K562 (cell line): ENCODE data around the gene PRPF6. TPM values are rescaled to one million over a fixed set of nuclear protein-coding genes. Genes with fewer than 3 reads are reported as not detected.

Source experiments
- ZNF12 ChIP-seq: sonication (generic); formaldehyde crosslinking; IDR thresholded peaks from 2 replicates; pipeline ENCODE4 v1.4.0; 2020; ENCODE audit warnings: mild to moderate bottlenecking, missing genetic modification reagents
- ZNF436 ChIP-seq: fragments of 250-450, 450-650 bp; sonication (Bioruptor Pico); formaldehyde crosslinking; IDR thresholded peaks from 2 replicates; pipeline ENCODE4 v1.7.0; 2020; ENCODE audit warnings: mild to moderate bottlenecking
- ZNF592 ChIP-seq: fragments of 450-650 bp; IDR thresholded peaks from 2 replicates; pipeline ENCODE4 v1.6.1; 2017; ENCODE audit warnings: antibody characterized with exemption, mild to moderate bottlenecking
- ZNF77 ChIP-seq: fragments of 250-450 bp; sonication (Bioruptor Pico); IDR thresholded peaks from 2 replicates; pipeline ENCODE4 v1.5.0; 2020
- polyA plus RNA-seq, 8 experiments: library from polyadenylated mRNA; depleted of rRNA in 4 of 8; stranded (reverse) in 5 of 8; unstranded in 3 of 8; fragments of >200 nt; fragmentation: Nextera tagmentation in 2 of 8; fragmentation: Illumina TruSeq in 1 of 8; extraction: Ambion mirVana in 2 of 8; extraction: Trizol in 1 of 8; gene quantifications; 2 replicates each; pipeline versions ENCODE4 v1.2.1 to v1.2.3, GENCODE V29; 2011 to 2014; ENCODE audit warnings: inconsistent platforms in 1 of 8, missing spikeins in 1 of 8
- total RNA-seq, 7 experiments: library from RNA; depleted of rRNA in 6 of 7; stranded (reverse); fragments of >200 nt in 6 of 7; fragmentation: Illumina TruSeq in 2 of 7; extraction: Trizol in 2 of 7; gene quantifications; 2 replicates each; pipeline versions ENCODE4 v1.2.1 to v1.2.3, GENCODE V29; 2011 to 2021; ENCODE audit warnings: low replicate concordance in 1 of 7
- TF ChIP-seq, protein P1 (sequence below): fragments of 200-800 bp; sonication (Bioruptor generic); IDR thresholded peaks from 2 replicates; pipeline ENCODE4 v1.6.1; 2016; ENCODE audit warnings: missing genetic modification characterization, missing compliant biosample characterization
- TF ChIP-seq, protein P2 (sequence below): fragments of 250-450 bp; sonication (Bioruptor Pico); IDR thresholded peaks from 2 replicates; pipeline ENCODE4 v1.4.0; 2020; ENCODE audit warnings: mild to moderate bottlenecking, moderate library complexity
- TF ChIP-seq, protein P3 (sequence below): IDR thresholded peaks from 3 replicates; pipeline ENCODE4 v1.6.1; 2011; ENCODE audit warnings: borderline replicate concordance, mild to moderate bottlenecking, moderate library complexity; ENCODE audit not compliant: insufficient read length; ENCODE audit errors: extremely low read depth
- TF ChIP-seq, protein P4 (sequence below): sonication (generic); formaldehyde crosslinking; IDR thresholded peaks from 2 replicates; pipeline ENCODE4 v1.8.0; 2022; ENCODE audit warnings: missing genetic modification reagents, mild to moderate bottlenecking, borderline replicate concordance

PRPF6 gene
- total and polyA plus RNA-seq, 9 of the 15 experiments (the other 6 are each of a cell fraction or from before 2014, with no cell fraction given) = 4.2 to 83.2 (median 59.9) TPM

- TF ChIP-seq, protein P1, sequence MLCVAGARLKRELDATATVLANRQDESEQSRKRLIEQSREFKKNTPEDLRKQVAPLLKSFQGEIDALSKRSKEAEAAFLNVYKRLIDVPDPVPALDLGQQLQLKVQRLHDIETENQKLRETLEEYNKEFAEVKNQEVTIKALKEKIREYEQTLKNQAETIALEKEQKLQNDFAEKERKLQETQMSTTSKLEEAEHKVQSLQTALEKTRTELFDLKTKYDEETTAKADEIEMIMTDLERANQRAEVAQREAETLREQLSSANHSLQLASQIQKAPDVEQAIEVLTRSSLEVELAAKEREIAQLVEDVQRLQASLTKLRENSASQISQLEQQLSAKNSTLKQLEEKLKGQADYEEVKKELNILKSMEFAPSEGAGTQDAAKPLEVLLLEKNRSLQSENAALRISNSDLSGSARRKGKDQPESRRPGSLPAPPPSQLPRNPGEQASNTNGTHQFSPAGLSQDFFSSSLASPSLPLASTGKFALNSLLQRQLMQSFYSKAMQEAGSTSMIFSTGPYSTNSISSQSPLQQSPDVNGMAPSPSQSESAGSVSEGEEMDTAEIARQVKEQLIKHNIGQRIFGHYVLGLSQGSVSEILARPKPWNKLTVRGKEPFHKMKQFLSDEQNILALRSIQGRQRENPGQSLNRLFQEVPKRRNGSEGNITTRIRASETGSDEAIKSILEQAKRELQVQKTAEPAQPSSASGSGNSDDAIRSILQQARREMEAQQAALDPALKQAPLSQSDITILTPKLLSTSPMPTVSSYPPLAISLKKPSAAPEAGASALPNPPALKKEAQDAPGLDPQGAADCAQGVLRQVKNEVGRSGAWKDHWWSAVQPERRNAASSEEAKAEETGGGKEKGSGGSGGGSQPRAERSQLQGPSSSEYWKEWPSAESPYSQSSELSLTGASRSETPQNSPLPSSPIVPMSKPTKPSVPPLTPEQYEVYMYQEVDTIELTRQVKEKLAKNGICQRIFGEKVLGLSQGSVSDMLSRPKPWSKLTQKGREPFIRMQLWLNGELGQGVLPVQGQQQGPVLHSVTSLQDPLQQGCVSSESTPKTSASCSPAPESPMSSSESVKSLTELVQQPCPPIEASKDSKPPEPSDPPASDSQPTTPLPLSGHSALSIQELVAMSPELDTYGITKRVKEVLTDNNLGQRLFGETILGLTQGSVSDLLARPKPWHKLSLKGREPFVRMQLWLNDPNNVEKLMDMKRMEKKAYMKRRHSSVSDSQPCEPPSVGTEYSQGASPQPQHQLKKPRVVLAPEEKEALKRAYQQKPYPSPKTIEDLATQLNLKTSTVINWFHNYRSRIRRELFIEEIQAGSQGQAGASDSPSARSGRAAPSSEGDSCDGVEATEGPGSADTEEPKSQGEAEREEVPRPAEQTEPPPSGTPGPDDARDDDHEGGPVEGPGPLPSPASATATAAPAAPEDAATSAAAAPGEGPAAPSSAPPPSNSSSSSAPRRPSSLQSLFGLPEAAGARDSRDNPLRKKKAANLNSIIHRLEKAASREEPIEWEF (CRISPR knock-in tag) = no peak
- TF ChIP-seq, protein P2, sequence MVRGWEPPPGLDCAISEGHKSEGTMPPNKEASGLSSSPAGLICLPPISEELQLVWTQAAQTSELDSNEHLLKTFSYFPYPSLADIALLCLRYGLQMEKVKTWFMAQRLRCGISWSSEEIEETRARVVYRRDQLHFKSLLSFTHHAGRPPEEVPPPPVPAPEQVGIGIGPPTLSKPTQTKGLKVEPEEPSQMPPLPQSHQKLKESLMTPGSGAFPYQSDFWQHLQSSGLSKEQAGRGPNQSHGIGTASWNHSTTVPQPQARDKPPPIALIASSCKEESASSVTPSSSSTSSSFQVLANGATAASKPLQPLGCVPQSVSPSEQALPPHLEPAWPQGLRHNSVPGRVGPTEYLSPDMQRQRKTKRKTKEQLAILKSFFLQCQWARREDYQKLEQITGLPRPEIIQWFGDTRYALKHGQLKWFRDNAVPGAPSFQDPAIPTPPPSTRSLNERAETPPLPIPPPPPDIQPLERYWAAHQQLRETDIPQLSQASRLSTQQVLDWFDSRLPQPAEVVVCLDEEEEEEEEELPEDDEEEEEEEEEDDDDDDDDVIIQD = no peak
- TF ChIP-seq ZNF77 (CRISPR knock-in tag) = no peak
- TF ChIP-seq ZNF12 (CRISPR knock-in tag) = no peak
- TF ChIP-seq, protein P3, sequence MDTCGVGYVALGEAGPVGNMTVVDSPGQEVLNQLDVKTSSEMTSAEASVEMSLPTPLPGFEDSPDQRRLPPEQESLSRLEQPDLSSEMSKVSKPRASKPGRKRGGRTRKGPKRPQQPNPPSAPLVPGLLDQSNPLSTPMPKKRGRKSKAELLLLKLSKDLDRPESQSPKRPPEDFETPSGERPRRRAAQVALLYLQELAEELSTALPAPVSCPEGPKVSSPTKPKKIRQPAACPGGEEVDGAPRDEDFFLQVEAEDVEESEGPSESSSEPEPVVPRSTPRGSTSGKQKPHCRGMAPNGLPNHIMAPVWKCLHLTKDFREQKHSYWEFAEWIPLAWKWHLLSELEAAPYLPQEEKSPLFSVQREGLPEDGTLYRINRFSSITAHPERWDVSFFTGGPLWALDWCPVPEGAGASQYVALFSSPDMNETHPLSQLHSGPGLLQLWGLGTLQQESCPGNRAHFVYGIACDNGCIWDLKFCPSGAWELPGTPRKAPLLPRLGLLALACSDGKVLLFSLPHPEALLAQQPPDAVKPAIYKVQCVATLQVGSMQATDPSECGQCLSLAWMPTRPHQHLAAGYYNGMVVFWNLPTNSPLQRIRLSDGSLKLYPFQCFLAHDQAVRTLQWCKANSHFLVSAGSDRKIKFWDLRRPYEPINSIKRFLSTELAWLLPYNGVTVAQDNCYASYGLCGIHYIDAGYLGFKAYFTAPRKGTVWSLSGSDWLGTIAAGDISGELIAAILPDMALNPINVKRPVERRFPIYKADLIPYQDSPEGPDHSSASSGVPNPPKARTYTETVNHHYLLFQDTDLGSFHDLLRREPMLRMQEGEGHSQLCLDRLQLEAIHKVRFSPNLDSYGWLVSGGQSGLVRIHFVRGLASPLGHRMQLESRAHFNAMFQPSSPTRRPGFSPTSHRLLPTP = no peak
- peak; percentile 44; the same call in 1 of the 2 replicates for TF ChIP-seq ZNF592
- no peak for TF ChIP-seq ZNF436 (CRISPR knock-in tag)
- TF ChIP-seq, protein P4, sequence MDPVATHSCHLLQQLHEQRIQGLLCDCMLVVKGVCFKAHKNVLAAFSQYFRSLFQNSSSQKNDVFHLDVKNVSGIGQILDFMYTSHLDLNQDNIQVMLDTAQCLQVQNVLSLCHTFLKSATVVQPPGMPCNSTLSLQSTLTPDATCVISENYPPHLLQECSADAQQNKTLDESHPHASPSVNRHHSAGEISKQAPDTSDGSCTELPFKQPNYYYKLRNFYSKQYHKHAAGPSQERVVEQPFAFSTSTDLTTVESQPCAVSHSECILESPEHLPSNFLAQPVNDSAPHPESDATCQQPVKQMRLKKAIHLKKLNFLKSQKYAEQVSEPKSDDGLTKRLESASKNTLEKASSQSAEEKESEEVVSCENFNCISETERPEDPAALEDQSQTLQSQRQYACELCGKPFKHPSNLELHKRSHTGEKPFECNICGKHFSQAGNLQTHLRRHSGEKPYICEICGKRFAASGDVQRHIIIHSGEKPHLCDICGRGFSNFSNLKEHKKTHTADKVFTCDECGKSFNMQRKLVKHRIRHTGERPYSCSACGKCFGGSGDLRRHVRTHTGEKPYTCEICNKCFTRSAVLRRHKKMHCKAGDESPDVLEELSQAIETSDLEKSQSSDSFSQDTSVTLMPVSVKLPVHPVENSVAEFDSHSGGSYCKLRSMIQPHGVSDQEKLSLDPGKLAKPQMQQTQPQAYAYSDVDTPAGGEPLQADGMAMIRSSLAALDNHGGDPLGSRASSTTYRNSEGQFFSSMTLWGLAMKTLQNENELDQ = no peak
Observed at GRCh38 chr20:63978319-63979228, 2.4 kb upstream of the PRPF6 start (continued).
